ENCODE results near the gene PPIE.
"Not testable (repeated sequence)": the region's sequence is repeated elsewhere in the genome, so short reads cannot be mapped to it uniquely, and the experiment has no call there.

PPIE gene

DNA sequence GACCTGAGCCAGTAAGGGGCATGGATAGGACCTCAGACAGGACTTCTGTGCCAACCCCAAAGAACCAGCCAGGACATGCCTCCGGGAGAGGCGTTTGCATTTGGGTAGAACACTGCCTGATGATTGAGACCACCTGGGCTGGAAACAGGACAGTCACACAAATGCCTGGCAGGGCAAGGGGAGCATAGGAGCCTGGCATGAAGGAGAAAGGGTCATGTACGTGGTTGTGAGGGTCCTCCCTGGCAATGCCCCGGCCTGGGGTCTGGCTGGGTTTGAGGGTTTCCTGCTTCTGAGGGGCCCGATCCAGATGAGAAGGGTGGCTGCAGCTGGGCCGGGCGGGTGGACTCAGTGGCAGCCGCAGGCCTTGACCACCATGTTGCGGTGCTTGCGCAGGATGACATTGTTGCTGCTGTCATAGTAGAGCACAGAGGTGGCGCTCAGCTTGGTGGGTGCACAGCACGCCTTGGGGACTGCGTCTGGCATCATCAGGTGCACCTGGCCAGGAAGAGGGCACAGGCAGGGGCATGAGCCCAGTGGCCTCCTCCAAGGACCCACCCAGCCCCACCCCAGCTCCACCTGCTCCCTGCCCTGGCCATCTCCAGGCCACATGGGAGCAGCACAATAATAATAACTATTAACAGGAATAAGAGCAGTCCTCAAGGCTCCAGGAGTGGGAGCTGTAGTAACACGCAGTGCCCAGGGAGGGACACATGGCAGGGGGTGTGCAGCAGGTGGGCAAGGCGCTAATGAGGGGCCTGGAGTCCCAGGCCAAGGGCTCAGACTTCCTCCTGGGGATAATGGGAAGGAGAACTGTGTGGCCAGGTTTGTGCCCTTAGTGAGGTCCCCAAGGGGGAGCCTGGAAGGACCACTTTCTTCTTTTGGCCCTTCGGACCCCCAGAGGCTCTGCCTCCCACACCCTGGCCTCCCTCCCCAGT lies 21.7 kb downstream of the PPIE start:
- DNase-seq: no peak

DNA sequence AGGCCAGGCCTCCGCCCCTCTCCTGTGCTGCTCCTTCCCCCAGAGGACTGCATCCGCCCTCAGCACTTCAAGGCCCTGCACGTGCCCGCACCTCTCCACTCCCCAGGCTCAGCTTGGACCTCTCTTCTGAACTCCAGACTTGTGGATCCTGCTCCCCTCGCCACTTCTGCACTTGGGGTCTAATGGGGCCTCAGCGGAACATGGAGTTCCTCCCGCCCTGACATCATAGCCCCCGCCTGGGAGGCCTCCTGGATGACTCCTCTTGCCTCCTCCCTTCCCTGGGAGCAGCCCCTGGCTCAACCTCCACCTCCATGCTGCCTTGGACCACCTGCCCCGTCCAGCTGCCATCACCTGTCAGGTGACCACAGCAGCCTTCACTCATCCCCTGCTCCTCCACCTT lies 22.3 kb downstream of the PPIE start:
- DNase-seq: no peak

DNA sequence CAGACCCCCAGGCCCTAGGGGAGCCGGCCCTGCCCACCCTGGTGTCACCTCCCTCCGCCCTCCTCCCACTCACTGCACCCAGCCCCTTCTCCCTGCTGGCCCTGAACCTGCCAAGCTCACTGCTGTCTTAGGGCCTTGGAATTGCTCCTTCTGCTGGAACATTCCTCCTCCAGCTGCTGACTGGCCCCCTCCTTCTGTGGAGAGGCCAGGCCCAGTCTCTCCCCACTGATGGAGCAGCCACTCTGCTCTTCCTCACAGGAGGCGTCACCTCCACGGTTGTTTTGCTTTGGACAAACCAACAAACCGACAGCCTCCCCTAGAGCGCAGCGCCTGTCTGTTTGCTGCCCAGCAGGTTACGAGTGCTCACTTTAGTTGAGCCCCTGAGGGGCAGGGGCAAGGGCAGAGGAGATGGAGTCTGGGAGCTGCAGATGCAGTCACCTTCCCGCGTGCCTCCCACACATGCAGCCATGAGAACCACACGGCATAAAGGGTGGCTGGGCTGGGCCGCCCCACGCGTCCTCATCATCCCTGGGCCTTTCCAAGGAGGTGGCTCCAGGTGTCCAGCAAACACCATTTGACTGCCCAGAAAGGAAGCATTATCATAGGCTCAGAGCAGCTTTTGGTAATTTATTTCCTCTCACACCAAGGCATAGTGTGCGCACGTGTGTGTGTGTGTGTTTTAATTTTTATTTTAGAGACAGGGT lies 23.0 kb downstream of the PPIE start:
- DNase-seq: no peak

DNA sequence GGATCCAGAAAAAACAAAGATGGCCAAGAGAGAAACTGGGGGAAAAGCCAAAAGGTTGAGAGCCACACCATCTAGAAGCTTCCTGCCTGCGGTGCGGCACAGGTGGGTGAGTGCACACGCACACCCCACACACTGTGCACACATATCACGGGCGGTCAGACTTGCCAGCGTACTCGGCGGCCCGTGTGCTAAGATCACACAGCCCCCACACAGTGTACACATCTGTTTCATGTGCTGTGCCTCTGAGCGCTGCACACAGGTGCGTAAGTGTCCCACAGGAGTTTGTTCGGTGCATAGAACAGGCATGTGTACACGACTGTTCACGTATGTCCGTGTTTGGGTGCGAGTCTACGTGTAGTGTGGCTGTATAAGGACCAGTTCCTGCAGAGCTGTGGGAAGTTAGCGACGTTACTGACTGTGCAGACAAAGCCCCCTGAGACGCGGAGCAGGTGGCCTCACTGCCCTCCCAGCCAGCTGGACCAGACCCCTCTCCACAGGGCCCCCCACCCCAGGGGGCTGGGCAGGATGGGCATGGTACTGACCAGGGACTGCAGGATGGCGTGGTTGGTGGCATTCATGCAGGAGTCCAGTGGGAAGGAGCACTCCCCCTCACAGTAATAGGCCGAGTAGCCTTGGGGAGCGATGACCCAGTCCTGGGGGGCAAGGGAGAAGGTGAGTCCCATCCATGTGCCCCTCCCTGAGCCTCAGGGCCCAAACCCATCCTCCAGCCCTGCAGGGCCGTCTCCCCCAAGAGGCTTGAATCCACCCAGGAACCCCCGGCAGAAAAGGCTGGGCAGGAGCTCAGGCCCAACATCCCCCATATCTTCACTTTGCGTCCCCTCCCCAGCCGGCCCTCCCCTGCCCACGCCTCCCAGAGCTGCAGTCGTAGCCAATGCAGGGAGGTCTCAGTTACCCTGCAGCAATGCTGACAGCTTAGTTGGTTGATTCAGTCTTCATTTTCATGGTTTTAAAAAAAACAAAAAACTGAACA lies 24.2 kb downstream of the PPIE start:
- DNase-seq: no peak

DNA sequence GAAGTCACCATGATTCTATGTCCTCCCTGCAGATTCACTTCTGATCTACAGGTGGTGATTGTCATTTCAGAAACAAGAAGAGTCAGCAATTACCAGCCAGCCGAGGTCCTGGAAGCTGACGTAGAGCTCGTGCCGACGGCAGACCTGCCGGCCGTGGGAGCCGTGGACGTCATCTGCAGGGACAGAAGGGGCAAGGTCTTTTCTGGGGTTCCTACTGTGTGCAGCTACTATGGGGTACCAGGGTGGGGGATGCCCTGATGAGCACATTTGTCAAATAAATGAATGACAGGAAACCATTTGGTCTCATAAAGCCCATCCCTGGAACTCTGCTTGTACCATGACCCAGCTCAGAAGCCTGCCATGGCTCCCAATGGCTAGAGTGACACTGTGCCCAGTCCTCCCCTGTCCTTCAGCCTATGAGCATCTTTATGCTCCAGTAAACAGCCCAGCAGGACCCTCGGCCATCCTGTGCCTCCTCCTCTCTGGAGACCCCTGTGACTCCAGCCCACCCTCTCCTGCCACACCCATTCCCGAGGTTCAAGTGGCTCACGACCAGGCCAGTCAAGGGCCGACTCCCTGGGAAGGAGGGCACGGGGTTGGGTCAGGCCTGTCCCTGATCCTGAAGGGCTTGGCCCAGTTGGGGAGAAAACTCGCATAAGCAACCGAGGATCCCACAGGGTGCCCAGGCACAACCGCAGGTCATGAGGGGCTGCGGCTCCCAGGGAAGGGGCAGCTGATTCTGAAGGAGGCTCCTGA lies 25.1 kb downstream of the PPIE start:
- not testable (repeated sequence) for DNase-seq

DNA sequence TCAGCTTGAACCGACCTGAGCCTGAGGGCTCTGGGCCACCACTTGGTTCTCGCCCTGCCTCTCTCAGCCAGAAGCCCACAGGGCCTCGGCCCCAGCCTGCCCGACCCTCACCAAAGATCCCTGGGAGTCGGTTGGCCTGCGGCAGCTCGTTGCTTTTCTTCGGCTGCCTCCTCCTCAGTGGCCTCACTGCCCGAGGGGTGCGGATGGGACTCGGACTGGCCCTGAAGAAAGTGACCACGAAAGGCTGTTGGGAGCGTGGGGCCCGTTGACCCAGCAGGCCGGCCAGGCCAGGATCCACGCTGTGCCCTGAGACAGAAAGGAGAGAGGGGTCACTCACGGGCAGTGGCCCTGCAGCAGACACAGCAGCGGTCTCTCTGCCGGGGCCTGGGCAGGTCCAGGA lies 25.8 kb downstream of the PPIE start:
- DNase-seq: not testable (repeated sequence)

DNA sequence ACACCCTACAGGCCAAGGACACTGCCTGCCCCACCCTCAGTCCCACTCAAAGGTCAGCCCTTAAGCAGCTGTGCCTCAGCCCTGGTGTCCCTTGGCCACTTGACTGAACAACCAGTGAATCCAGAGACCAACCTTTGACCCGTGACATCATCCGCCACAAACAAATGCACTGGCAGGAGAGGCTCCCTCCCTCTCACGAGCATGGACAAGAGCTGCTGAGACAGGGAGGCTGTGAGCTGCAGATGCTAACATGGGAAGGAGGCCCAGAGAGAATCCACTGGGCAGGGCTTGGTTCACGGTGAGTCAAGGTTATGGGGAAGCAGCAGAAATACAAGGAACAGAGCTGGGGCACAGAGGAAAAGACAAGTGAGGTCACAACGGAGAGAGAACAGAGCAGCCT lies 27.8 kb downstream of the PPIE start:
- not testable (repeated sequence) for DNase-seq

DNA sequence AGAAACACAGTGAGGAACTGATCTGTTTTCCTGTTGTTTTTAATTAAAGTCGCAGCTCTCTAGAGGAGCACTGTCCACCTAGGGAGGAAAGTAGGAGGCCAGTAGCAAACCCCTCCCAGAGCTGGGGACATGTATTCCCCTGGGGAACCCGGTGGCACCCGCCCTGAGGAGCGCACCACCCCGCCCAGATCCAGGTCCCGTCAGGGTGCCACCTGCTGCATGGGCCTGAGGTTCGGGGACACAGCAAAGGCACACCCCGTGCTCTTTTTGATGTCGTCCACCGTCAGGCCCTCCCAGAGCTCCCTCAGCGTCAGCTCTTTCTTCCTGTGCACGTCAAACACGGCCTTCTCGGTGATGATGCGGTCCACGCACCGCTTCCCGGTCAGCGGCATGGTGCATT lies 30.8 kb downstream of the PPIE start:
- not testable (repeated sequence) for DNase-seq

DNA sequence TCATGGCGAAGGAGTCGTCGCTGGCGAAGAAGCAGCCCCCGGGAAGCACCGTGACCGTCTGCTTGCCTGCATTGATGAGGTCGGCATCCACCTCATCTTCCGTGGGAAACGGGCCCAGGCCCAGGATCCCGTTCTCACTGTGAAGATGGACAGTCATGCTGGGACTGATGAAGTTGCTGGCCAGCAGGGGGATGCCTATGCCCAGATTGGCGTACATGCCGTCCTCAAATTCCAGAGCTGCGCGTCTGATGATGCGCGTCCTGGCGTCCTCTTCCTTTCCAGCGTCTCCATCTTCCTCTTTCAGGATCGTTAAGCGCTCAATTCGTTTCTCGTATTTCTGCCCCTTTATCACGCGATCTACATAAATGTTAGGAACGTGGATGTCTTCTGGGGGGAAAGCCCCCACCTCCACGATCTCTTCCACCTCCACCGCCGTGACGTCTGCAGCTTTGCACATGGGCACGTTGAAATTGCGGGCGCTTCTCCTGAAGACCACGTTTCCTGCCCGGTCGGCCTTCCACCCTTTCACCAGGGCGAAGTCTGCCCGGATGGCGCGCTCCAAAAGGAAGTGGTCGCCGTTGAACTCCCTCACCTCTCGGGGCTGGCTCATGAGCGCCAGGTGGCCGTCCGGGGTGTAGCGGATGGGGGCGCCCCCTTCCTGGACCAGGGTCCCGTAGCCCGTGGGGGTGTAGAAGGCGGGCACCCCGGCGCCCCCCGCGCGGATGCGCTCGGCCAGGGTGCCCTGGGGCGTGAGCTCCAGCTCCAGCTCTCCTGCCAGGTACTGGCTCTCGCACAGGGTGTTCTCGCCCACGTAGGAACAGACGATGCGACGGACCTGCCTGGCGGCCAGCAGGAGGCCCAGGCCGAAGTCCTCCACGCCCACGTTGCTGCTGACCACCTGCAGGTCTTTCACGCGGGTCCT lies 31.7 kb downstream of the PPIE start:
- DNase-seq: not testable (repeated sequence)

DNA sequence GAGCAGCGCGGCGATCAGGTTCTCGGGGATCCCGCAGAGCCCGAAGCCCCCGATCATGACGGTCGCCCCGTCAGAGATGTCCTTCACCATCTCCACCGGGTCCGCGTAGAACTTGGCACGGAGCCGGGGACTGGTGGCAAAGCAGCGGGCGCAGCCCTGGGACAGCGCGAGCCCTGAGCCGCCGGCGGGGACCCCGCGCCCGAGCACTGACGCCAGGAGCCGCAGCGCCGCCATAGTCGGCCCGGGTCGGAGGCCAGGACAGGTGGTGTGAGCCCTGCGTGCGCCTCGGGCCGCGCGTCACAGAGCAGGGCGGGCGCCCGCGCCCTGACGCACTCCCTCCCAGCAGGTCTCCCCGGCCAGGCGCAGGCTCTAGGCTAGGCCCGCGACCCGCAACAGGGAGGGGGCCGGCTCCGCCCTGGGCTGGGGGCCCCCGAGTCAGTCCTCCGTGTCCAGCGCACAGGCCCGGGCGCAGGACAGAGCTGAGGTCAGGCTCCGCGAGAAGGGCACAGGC lies 32.4 kb downstream of the PPIE start, which contains the start of gene OXCT2:
OXCT2 (minus strand) TSS at position 327 of the 511 bp plus-strand sequence; CDS start at position 234, 93 bp downstream.
- not testable (repeated sequence) for DNase-seq

DNA sequence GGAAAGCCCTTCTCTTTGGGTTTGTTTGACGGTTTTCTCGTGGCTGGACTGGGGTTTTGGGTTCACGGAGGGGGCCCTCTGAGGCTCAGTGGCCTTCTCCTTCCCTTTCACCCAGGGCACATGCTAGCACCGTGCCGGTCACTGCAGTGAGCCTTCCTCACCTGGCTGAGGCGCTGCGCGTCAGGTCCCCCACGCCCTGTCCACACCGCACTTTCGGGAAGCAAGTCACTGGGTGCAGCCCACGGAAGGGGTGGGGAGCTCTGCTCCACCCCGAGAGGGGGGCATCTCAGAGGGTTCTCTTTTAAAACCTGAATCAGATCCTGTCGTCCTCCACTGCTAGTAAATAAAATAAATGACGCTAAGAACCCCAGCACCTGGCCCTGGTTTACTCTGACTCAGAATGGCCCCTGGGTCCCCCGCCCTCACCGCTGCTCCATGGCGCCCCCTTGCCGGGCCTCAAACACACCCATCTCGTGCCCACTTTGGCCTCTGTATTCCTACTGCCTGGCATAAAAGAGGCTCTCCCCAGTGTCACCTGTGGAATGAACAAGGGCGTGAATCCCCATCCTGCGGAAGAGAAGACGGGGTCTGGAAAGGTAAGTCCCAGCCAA lies 34.8 kb downstream of the PPIE start:
- DNase-seq: not testable (repeated sequence)

DNA sequence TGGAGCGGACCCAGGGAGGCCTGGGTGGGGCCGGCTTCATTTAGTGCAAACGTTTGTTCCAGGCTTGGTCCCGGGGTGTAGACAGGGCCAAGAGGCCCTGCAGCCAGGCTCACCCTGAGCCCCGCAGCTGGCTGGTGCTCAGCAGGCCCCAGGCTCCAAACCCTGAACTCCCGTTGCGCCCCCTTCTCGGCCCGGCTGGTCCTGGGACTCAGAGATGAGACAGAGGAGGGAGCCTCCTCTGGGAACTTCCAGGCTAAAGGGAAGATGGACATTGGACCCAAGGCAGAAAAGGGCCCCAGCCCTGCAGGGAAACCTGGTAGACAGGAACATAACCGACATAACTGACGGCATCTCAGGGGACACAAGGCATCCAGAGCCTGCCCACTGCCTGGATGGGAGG lies 36.5 kb downstream of the PPIE start:
- DNase-seq: not testable (repeated sequence)

DNA sequence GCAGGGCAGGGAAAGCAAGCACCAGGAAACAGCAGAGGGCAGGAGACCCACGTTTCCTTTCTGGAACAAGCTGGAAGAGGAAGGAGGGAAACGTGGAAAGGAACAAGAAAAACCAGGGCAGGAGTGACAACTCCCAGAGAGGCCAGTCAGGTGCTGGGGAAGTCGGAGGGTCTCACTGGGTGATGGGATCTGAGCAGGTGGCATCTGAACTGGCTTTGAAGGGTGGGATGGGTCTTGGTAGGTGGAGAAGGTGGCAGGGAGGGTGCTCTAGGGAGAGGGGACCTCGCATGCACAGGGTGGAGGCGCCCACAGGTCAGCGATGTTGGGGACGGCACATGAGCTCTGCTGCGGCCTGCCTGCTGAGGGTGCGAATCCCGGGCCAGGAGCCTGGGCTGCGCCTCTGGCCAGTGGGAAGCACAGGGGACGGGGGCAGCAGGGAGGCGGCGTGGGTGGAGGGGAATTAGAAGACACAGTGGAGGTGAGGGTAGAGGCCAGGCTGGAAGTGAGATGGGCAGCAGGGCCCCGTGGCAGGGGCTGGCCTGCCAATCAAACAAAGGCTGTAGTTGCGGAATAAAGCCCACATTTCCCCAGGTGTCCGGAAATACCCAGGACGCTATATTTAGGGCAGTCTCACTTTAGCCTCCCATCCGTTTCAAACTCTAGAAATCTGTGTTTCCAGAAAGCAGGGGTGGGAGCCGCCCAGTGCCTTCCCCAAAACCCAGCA lies 37.2 kb downstream of the PPIE start:
- not testable (repeated sequence) for DNase-seq

DNA sequence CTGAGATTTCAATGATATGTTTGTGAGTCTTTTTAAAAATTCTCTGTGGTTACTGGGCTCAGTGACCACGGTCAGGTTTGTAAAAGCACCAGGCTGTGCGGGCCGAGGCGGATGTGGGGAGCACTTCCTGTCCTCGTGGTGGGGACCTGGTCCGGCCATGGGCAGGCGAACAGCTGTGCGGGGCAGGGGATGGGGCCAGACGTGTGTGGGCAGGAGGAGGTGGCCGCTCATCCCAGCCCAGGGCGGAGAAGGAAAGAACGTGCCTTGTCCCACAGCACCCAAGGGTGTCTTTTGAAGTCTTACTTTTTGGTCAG lies 37.7 kb downstream of the PPIE start:
- no peak for DNase-seq

DNA sequence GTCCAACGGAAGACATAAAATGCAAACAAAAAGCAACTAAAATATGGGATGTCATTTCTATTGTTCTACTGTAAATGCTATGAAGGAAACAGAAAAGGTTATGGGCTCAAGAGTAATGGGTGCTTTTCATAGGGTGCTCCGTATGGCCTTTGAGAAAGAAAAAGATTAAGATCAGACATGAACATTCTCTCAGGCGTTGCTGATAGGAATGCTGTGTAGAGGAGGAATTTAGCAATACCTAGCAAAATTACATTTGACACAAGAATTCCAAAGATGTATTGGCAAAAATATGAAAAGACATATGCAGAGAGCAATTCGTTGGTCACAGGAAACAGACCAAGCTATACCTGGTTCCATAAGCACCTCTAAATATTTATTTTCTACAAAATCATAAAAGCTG lies 38.2 kb downstream of the PPIE start:
- no peak for DNase-seq

DNA sequence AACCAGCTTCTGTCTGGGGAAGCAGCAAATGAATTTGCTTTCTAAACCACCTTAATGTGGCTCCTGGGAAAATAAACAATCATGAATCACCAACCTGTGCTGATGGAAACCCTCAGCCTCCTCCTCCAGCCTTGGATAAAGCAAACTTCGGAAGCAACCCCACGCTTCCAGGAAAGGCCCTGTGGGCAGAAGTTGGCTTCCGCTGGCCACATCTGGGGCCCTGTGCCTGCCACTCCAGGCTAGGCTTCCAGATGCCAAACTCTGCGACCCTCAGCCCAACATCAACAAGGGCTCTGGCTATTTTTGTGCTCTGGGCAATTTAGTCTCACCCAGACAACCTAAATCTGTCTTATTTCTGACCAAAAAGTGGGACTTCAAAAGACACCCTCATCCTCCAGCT lies 38.6 kb downstream of the PPIE start:
- DNase-seq: no peak

DNA sequence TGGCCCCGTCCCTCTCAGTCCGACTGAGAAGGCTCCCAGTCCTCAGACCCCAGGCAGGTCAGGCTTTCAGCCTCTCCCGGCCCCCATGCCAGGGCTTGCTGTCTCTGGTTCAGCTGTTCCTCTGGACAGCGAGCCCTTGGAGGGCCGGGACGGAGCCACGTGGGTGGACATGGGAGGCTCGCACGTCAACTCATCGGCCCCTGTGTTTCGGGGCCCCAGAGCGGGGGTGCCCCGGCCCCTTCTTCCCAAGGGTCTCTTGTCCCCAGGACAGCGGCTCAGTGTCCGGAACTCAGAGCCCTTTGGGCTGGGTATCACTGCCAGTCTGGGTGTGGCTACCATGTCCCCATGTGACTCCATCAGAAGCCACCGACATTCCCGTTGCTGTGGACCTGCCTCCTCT lies 39.2 kb downstream of the PPIE start:
- not testable (repeated sequence) for DNase-seq

DNA sequence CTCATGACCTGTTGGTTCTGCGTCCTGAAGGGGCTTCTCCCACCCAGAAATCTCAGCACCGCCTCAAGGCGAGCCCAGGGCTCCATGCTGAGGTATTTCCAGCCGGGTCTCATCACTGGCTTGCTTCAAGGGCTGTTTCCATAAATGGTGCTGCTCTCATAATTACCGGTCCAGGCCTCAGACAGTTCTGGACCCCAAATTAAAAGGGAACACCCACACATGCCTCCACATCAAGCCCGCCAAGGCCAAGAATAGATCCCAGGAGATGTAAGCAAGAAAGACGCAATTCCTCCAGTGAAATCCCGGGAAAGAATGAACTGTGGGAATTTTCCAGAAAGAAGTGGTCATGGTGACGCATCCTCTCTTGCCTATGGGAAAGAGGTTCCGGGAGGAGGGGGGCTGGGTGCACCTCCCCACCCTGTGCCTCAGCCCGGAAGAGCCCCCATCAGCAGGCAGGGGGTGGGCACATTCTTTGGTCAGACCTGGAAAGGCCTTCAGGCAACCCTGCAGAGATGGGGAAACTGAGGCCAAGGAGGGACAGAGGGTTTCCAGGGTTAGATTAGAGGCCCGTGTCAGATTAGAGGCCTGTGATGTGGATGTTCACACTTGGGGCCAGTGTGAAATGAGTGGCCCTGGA lies 39.9 kb downstream of the PPIE start:
- not testable (repeated sequence) for DNase-seq

DNA sequence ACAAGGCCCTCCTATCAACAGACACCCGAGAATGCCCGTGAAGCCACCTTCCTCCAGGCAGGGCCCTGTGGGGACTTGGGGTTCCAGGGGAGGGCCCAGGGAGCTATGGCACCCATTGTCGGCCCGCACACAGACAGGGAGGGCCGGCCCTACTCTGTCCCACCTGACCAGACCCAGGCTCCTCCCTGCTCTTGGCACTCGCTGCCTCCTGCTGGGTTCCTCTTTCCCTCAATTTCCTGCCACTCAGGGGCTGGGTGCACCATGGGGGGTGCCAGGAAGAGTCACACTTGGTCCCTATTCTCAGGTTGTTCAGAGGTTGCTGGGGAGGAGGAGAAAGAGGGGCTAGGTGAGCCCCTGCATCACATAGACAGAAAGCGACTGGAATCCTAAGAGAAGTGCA lies 40.5 kb downstream of the PPIE start:
- no peak for DNase-seq

Data from NCI-H187 (cell line).